HL-60 (cell line): ENCODE data around the gene SAMD3.

ENCODE experiments used
- DNase-seq, 2 experiments: peaks; one replicate each; pipeline ENCODE4 v3.0.0-alpha.2; 2010 to 2020; ENCODE audit warnings: low read depth in 1 of 2, low spot score in 1 of 2
- H3K27ac ChIP-seq: fragments of 250-450 bp; sonication (Bioruptor Pico); replicated peaks from 2 replicates; pipeline ENCODE4 v1.5.1; 2020; ENCODE audit warnings: mild to moderate bottlenecking, moderate library complexity
- H3K27me3 ChIP-seq: fragments of 250-450 bp; sonication (Bioruptor Pico); 2 replicates; pipeline ENCODE4 v1.5.1; 2021; ENCODE audit warnings: mild to moderate bottlenecking, moderate library complexity; ENCODE audit not compliant: insufficient read depth, poor library complexity, severe bottlenecking
- H3K4me3 ChIP-seq: replicated peaks from 2 replicates; pipeline ENCODE4 v1.5.1; 2011; ENCODE audit warnings: mild to moderate bottlenecking, control low read depth, low read length; ENCODE audit not compliant: insufficient read depth
- CTCF ChIP-seq: IDR thresholded peaks from one replicate; pipeline ENCODE4 v1.5.1; 2011; ENCODE audit warnings: low read length, control low read depth, inconsistent platforms; ENCODE audit not compliant: insufficient read depth
- GABPA ChIP-seq: IDR thresholded peaks from 2 replicates; pipeline ENCODE4 v1.6.1; 2012; ENCODE audit warnings: low read depth
- POLR2AphosphoS5 ChIP-seq: IDR thresholded peaks from 2 replicates; pipeline ENCODE4 v1.6.1; 2012; ENCODE audit warnings: low read depth
- REST ChIP-seq: IDR thresholded peaks from 2 replicates; pipeline ENCODE4 v1.6.1; 2012; ENCODE audit warnings: low read depth; ENCODE audit not compliant: insufficient replicate concordance
- SPI1 ChIP-seq: IDR thresholded peaks from 2 replicates; pipeline ENCODE4 v1.6.1; 2012; ENCODE audit warnings: low read depth, mild to moderate bottlenecking, borderline replicate concordance

SAMD3 gene

GRCh38 chr6:130190701-130191690 lies 31.8 kb downstream of the SAMD3 start:
- TF ChIP-seq POLR2AphosphoS5: no peak
- no peak for TF ChIP-seq CTCF
- DNase-seq: no peak
- H3K27me3 ChIP-seq: no peaks in the 10 kb centered on the region
- H3K27ac ChIP-seq: no peak overlapping the region
- H3K4me3 ChIP-seq: no peak overlapping the region

GRCh38 chr6:130189531-130190397 lies 33.0 kb downstream of the SAMD3 start:
- Histone ChIP-seq H3K4me3 (no peak overlapping the region), H3K27me3 (no peaks in the 10 kb centered on the region), H3K27ac (no peak overlapping the region)
- TF ChIP-seq GABPA: no peak
- no peak for TF ChIP-seq POLR2AphosphoS5
- TF ChIP-seq SPI1: no peak
- no peak for TF ChIP-seq REST
- no peak for TF ChIP-seq CTCF
- no peak for DNase-seq

- Histone ChIP-seq H3K27ac (no peak overlapping the region), H3K4me3 (no peak overlapping the region), H3K27me3 (no peaks in the 10 kb centered on the region)
- no peak for TF ChIP-seq SPI1
- TF ChIP-seq POLR2AphosphoS5: no peak
- TF ChIP-seq GABPA: no peak
- no peak for TF ChIP-seq CTCF
- no peak for TF ChIP-seq REST
- no peak for DNase-seq
Observed at GRCh38 chr6:130188207-130188899, 34.4 kb downstream of the SAMD3 start.
